Raji (cell line): ENCODE measurements around the gene SAMD4A.

Experiments
- POLR2A ChIP-seq: IDR thresholded peaks from 2 replicates; pipeline ENCODE4 v1.6.1; 2011; ENCODE audit warnings: low read depth, low read length, control low read depth; ENCODE audit not compliant: insufficient read depth

SAMD4A gene

GRCh38 chr14:54566410-54567223 is at the start of gene SAMD4A:
Gene SAMD4A (plus strand): TSS chr14:54567128. CDS start chr14:54567917, 789 bp downstream.
- TF ChIP-seq POLR2A: peak; percentile 61

- TF ChIP-seq POLR2A: no peak
Measured at GRCh38 chr14:54524410-54524809, 42.5 kb upstream of the SAMD4A start.

- TF ChIP-seq POLR2A: no peak
Measured at GRCh38 chr14:54528973-54529372, 38.0 kb upstream of the SAMD4A start.

- no peak for TF ChIP-seq POLR2A
Measured at GRCh38 chr14:54529811-54530210, 37.1 kb upstream of the SAMD4A start.

GRCh38 chr14:54532111-54533012 is 34.6 kb upstream of the SAMD4A start:
- no peak for TF ChIP-seq POLR2A

GRCh38 chr14:54533100-54533499 is 33.8 kb upstream of the SAMD4A start:
- TF ChIP-seq POLR2A: no peak

GRCh38 chr14:54535126-54535525 is 31.8 kb upstream of the SAMD4A start:
- no peak for TF ChIP-seq POLR2A

GRCh38 chr14:54535646-54536045 is 31.3 kb upstream of the SAMD4A start:
- no peak for TF ChIP-seq POLR2A

GRCh38 chr14:54537651-54538050 is 29.3 kb upstream of the SAMD4A start:
- TF ChIP-seq POLR2A: no peak

GRCh38 chr14:54538055-54538454 is 28.9 kb upstream of the SAMD4A start:
- TF ChIP-seq POLR2A: no peak

GRCh38 chr14:54547583-54547982 is 19.3 kb upstream of the SAMD4A start:
- no peak for TF ChIP-seq POLR2A

- no peak for TF ChIP-seq POLR2A
Measured at GRCh38 chr14:54548491-54548890, 18.4 kb upstream of the SAMD4A start.

- TF ChIP-seq POLR2A: no peak
Measured at GRCh38 chr14:54549862-54550261, 17.1 kb upstream of the SAMD4A start.

- no peak for TF ChIP-seq POLR2A
Measured at GRCh38 chr14:54550514-54550913, 16.4 kb upstream of the SAMD4A start.

- no peak for TF ChIP-seq POLR2A
Measured at GRCh38 chr14:54554401-54554800, 12.5 kb upstream of the SAMD4A start.

- no peak for TF ChIP-seq POLR2A
Measured at GRCh38 chr14:54555651-54556050, 11.3 kb upstream of the SAMD4A start.
